ENCODE results near the gene ERICH6B.

The ERICH6B gene

DNA sequence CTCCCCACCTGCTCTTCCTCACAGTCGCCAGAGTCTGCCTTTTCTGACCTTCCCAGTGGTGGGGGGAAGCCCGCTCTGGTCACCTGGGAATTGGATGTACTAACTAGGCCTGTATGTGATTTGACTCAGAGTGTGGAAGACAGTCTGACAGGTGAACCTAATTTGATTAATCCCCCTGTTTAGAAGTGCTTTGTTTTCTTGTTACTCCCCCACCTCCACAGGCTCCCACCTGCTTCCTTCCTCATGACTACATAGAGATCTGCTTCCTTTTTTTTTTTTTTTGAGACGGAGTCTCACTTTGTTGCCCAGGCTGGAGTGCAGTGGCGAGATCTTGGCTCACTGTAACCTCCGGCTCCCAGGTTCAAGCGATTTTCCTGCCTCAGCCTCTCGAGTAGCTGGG is 106.8 kb downstream of the ERICH6B start:
- in situ Hi-C loops (cut with MboI; ENCODE audit: low sequenced_read_pairs), result no loop called here

DNA sequence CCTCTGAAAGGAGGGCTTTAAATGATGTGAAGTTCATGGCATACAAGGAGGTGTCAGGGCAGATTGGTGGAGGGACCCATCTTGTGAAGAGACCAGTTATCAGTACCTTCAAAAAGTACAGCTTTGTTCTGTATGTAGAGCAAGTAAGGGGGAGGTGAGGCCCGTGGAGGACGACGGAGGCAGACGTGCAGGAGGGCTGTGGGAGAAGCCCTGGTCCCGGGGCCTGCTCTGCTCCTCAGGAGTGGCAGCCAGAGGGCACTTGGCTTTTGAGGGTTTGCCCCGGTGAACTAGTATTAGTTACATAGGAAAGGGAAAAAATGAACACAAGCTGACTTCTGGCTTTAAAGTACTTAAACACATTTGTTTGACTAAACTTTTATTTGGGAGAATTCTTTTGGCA is 108.7 kb downstream of the ERICH6B start:
- in situ Hi-C loops (cut with MboI; ENCODE audit: low sequenced_read_pairs), result no loop called here

DNA sequence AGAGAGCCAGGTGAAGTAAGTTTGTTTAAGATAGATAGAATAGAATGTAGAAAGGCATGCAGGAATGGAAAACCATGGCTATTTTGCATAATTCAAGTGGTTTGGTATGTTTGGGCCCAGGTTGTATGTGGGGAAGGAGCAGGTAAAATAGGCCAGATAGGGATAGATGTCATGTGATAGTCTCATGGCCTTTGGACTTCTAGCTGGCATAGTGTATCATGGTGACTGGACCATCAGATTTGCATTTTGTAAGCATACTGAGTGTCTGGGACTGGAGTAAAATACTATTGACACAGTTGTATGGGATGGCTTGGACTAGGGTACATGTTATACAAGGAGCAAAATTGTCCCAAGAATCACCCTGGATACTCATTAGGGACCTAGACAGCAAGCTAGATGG is 111.9 kb downstream of the ERICH6B start:
- in situ Hi-C loops (cut with MboI; ENCODE audit: low sequenced_read_pairs), result no loop called here

DNA sequence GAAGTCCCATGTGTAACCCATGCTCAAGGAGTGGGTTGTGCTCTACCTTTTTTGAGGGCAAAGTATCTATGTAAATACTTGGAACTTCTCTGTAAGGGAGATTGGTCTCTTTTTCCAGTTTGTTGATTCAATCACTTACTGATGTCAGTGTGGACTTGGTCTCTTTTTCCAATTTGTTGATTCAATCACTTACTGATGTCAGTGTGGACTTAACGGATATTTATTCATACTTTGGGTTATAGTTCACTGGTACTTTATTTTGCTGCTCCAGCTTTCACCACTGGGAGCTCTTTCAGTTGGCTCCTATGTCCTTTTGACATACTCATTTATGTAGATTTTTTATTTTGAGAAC is 114.4 kb downstream of the ERICH6B start:
- in situ Hi-C loops (cut with MboI; ENCODE audit: low sequenced_read_pairs), result no loop called here

DNA sequence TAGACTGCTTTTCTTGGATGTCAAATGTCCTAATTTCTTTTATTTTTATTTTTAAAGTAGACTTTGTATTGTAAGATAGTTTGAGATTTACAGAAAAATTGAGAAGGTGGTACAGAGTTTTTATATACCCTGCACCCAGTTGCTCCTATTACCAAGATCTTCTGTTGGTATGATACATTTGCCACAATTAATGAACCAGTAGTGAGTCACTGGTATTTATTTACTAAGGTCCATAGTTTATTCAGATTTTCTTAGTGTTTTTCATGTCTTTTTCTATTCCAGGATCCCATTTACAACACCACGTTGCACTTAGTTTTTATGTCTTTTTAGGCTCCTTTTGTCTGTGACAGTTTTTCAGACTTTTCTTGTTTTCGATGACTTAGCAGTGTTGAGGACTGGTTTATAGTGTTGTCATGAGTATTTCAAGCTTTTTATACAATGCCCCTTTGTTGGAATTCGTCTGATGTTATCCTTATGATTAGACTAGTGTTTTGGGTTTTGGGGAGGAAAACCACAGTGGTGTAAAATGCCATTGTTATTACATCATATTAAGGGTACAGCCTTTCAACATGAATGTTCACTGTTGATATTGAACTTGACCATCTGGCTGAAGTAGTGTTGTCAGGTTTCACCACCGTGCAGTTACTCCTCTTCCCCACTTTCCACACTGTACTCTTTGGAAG is 114.9 kb downstream of the ERICH6B start:
- in situ Hi-C loops (cut with MboI; ENCODE audit: low sequenced_read_pairs), result no loop called here

DNA sequence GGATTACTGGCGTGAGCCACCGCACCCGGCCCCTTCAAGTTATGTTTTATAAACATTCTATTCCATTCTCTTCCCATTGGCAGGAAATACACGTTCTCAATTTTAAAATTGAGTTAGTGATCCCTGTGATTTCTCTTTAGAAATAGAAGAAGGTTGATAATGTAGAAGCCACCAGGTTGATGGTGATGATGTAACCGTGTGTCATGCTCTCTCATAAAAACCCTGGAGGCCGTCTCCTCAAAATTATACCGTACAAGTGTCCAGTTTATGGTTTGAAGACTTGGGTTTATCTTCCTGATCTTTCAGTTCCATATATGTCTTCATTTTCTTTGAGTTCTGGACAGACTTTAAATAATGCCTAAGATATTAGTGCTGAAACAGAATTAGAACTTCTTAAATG is 118.6 kb downstream of the ERICH6B start:
- in situ Hi-C loops (cut with MboI; ENCODE audit: low sequenced_read_pairs), result no loop called here

DNA sequence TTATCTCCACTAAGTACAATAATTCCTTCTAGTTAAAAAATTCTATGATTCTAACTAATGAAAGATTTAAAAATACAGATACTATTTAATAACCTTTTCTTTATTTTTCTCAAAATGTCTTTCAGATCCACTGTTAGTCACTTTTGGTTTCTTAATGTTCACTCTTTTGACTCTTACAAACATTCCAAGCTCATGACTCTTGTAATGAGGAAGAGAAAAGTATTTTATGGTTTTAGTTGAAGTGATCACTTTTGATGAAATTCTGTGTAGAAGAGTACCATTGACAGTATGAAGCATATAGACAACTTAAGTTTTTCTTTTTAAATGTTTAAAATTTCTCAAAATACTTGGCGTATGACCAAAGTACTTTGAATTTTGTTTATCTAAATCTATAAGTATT is 123.0 kb downstream of the ERICH6B start:
- in situ Hi-C loops (cut with MboI; ENCODE audit: low sequenced_read_pairs), result no loop called here

All from HL-60/S4 treated with phorbol 12-myristate 13-acetate at 8.2 ng/mL for 4 days and 3 days (cell line).